HG02759 (cell line): ENCODE measurements around the gene RNFT2.

Experiments used
- ATAC-seq: cut with Tn5 transposase; IDR thresholded peaks from one replicate; pipeline ENCODE4 v1.9.1; 2021; ENCODE audit warnings: mild to moderate bottlenecking, moderate library complexity; ENCODE audit not compliant: unreplicated experiment

RNFT2 gene

GRCh38 chr12:116737774-116738657 lies at the start of gene RNFT2, which contains the start of gene SPRING1:
Gene RNFT2, plus strand, starts transcription at chr12:116738315. Its CDS starts 2,183 bp downstream, at chr12:116740498.
Gene SPRING1, minus strand, starts transcription at chr12:116738069. Its CDS starts 169 bp downstream, at chr12:116737900.
- peak; percentile 94 for ATAC-seq

- no peak for ATAC-seq
Observed at GRCh38 chr12:116689521-116689920, 48.6 kb upstream of the RNFT2 start.

GRCh38 chr12:116689979-116690744 lies 48.0 kb upstream of the RNFT2 start:
- no peak for ATAC-seq

- ATAC-seq, result no peak
Observed at GRCh38 chr12:116691205-116691604, 46.9 kb upstream of the RNFT2 start.

- ATAC-seq, result no peak
Observed at GRCh38 chr12:116691636-116692035, 46.5 kb upstream of the RNFT2 start.

- ATAC-seq, result no peak
Observed at GRCh38 chr12:116692605-116693004, 45.5 kb upstream of the RNFT2 start.

GRCh38 chr12:116693286-116694227 lies 44.6 kb upstream of the RNFT2 start:
- no peak for ATAC-seq

GRCh38 chr12:116694653-116695463 lies 43.3 kb upstream of the RNFT2 start:
- ATAC-seq, result no peak

- no peak for ATAC-seq
Observed at GRCh38 chr12:116695464-116695725, 42.7 kb upstream of the RNFT2 start.

- no peak for ATAC-seq
Observed at GRCh38 chr12:116697305-116697704, 40.8 kb upstream of the RNFT2 start.

- no peak for ATAC-seq
Observed at GRCh38 chr12:116697716-116698115, 40.4 kb upstream of the RNFT2 start.

GRCh38 chr12:116698116-116698515 lies 40.0 kb upstream of the RNFT2 start:
- ATAC-seq, result no peak

GRCh38 chr12:116698554-116699075 lies 39.5 kb upstream of the RNFT2 start:
- ATAC-seq, result no peak

GRCh38 chr12:116700066-116700465 lies 38.0 kb upstream of the RNFT2 start:
- no peak for ATAC-seq

GRCh38 chr12:116701432-116701831 lies 36.7 kb upstream of the RNFT2 start:
- ATAC-seq, result no peak

- ATAC-seq, result no peak
Observed at GRCh38 chr12:116703214-116703795, 34.8 kb upstream of the RNFT2 start.

GRCh38 chr12:116707751-116708150 lies 30.4 kb upstream of the RNFT2 start:
- no peak for ATAC-seq

- ATAC-seq, result peak; percentile 70
Observed at GRCh38 chr12:116708826-116709756, 29.0 kb upstream of the RNFT2 start.
